CD4-positive, alpha-beta T cell treated with Interleukin-4 for 4 hours (primary cell): Measurements from ENCODE around the gene SCN4A.

ENCODE experiments used
- DNase-seq: peaks from one replicate; pipeline ENCODE4 v3.0.0-alpha.2; 2020

Gene SCN4A

DNA sequence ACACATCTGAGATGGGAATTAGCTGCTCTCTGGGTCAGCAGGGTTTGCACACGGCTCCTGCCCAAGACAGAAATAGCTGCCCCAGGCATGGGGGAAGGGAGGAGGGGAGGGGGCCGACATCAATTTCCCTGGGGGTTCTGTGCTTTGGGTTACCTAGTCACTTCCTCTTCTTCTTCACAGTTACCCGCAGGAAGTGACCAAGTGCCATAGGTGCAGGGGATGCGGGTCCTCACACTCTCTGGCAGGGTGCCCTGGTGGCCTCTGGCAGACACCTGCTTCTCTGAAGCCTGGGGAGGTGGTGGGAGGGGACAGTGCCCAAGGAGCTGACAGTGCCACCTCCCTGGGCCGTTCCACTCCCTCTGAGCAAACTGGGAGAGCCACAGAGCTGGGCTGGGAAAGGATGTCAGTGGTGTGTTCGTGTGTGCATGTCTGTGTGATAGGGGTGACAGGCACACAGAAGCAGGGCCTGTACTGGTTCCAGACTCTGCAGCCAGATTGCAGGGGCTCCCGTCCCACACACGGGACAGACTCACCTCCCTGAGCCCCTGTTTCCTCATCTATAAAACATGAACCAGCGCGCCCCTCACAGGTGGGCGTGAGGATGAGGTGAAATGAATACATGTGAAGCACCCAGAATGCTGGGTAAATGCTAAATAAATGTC is 18.2 kb downstream of the SCN4A start:
- DNase-seq: peak; percentile 31

DNA sequence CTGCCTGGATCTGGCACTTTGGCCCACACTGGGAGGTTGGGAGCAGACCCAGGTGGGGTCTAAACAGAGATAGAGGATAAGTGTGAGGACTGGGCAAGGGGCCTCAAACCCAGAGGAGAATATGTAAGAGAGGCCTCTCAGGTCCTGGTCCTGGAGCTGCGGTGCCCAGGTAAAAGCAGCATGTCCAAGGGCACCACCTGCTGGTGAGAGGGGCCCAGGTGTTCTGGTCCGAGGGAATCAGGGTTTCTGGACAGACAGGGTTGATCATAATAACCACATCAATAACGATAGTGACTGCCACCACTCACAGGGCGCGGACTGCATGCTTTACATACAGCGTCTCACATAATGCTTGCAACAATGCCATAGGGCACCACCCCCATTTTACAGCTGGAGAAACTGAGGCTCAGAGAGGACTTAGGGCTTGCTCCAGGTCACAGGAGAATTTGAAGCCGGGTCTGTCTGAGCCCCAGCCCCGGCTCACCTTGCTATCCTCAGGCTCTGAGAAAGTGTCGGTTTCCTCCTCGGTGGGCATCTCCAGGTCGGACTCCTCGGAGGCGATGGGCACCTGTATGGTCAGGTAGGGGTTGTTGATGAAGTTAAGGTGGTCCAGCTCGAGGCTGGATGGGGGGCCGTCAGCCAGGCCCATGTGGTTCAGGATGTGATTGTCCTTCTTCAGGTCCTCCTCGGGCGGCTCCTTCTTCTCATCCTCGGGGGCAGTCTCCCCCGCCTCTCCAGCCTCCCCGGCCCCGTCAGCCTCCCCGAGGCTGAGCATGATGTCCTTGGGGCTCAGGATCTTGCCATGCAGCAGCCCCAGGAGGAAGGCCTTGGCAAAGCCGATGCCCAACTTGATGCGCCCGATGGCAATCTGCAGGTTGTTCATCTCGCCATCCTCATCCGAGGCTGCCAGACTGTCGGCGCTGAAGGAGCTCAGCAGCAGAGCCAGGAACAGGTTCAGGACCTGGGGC is 21.5 kb downstream of the SCN4A start:
- DNase-seq: no peak

DNA sequence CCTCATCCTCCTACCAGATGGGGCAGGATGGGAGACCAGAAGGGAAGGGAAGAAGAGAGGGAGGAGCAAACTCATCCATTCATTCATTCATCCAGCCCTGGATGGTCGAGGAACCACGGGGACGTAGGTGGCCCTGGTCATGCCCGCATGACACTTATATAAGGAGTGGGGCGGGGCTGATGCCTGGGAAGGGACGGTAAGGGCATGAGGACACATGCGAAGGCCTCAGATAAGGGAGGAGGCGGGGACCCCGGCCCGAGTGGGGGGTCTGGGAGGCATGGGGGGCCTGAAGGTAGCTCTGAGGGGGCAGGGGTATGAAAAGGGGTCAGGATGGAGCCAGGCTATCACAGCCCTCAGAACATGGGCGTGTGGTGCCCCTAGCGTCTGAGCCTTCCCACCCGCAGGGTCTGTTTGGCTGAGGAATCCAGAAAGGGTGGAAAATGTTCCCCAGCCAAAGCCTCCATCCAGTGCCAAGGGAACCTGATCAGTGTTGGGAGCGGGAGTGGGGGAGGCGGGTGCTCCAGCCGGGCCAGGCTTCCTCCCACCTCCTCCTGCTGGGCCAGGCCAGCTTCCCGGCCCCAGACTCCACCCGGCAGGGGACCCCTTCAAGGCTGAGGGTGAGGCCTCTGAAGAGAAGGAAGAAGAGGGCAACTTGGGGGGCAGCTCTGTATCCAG is 23.0 kb downstream of the SCN4A start:
- no peak for DNase-seq

DNA sequence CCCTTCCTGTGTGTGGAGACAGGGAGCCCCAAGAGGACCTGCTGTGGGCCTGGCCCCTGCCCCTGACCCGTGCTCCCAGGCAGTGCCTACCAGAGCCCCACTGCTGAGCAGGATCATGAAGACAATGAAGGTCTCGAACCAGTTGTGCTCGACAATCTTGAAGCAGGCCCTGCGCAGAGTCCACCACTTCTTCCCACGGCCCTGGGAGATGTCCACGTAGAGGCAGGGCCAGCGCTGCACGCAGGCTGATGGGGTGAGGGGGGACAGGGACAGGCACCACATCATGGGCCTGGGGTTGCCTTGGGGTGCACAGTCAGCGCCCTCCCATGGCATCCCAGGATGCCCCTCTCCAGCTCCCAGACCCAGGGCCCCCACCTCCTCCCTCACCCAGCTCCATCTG is 24.2 kb downstream of the SCN4A start:
- no peak for DNase-seq

DNA sequence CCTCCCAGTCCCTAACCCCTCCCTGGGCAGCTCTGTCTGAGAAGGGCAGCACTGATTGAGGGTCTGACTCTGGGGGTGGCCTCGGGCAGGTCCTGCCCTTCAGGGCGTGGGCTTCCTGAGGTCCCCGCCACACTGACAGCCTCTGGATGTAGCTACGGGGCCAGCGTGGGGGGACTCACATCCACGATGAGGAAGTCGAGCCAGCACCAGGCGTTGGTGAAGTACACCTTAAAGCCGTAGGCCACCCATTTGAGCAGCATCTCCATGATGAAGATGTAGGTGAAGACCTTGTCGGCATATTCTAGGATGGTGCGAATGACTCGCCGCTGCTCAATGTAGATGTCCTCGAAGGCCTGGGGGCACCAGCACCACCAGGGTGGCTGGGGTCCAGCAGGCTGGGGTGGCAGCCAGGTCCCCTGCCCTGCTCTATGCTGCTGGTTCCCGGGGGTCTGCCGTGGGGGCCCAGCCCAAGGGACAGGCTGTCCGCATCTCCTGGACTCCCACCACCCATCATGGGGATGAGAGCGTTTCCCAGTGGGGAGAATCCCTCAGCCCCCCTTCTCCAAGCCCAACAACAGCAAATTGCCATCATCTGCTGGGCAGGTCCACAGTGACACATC is 24.9 kb downstream of the SCN4A start:
- DNase-seq: no peak

DNA sequence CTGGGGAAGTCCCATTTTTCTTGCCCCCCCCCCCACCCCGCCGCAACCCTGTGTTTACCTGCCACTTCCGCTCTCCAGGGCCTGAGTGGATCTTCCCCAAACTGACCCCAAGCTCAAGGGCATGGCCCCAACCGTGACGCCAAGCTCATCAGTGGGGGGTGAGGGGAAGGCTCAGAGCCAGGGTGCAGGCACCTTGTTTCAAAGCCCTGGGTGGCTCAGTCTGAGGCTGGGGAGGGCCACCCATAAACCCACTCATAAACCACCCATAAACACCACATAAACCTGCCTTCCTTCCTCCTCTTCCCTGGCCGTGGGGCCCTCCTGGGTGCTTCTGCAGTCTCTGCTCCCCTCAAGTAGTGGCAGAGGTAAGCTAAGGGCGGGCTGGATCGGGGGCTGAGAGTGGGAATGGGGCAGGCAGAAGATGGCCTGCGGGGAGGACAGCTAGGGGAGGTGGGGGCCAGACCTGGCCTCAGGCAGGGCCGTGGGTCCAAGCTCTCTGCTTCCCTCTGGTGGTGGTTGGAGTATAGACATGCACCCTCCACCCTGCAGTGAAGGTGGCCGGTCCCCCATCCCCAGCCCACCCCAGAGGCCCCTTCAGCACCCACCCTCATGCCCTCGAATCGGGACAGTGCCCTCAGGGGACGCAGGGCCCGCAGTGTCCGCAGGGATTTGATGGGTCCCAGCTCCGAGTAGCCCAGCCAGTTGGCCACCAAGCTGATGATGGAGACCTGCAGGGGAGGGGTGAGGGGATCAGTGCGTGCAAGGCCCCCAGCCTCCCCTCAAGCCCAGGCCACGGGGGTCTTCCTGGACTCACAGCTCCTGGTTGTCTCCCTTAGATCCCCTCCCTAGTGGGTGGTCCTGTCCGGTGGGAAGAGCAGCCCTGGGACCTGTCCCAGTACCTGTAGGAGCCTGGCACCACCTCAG is 26.0 kb downstream of the SCN4A start:
- peak; percentile 38 for DNase-seq

DNA sequence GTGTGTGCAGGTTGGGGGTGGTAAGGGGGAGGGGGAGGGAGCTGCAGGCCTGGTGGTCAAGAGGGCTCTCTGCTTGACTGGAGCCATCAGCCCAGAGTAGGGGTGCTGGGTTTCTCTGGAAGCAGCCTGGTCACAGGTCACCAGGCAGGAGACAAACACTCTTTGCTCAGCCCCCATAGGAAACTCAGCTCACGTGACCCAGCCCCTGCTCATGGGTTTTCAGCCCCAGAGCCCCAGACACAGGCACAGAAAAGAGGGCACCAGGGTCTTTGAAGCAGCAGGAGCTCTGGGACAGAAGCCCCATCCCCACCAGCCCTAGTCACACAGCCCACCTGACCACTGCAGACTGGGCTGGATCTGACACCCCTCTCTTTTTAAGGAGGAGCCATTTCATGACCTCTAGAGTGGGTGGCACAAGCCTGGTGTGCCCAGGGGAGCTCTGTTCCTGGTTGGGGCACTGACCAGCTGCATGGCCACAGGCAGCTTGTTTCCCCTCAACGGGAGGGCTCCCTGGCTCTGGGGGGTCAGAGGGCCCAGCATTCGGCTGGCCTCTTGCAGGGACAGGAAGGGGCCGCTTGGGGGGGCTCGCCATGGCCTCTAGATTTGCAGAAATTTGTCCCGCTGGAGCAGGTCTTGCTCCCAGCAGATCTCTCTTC is 26.8 kb downstream of the SCN4A start:
- DNase-seq: no peak

DNA sequence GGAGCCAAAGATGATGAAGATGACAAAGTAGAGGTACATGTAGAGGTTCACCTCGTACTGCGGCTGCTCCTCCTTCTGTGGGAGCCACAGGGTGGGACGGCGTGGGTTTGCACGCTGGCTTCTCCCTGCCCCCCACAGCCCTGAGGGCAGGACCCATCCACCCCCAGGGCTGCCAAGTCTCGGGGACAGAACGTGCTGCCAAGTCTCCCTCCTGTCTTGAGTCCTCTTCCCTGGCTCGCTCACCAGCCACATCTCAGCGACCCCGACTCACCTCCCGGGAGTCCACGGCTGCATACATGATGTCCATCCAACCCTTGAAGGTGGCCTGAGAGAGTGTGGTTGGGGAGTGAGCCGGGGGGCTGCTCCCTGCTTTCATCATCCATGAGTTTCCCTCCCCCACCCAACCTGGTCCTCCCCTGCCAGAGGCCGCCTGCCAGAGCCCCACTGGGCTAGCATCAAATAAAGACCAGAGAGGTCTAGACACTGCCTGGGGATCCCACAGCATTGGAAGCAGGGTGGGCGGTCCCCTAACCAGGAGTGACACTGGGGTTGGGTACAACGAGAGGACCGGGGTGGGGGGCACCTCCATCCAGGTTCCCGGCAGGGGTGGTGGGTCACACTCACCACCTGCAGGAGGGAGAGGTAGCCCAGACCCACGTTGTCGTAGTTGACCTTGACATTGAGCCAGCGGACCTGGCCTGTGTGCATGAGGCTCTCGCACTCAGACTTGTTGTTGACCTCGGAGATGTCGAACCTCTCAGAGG is 27.8 kb downstream of the SCN4A start:
- no peak for DNase-seq

DNA sequence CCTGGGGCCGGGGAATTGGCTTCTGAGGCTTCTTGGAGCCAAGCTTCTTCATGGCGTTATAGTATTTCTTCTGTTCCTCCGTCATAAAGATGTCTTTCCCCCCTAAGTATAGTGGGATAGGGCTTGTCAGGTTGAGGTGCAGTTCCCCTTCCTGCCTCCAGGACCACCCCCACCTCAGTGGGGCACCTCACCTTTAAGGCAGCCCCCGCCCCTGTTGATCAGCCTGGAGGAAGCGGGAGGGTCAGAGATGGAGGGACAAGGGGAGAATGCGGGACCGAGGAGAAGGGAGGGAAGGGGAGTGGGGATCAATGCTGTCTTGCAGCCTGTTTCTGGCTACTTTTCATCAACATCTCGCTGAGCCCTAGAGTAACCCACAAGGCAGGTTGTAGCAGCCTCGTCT is 29.0 kb downstream of the SCN4A start:
- no peak for DNase-seq

DNA sequence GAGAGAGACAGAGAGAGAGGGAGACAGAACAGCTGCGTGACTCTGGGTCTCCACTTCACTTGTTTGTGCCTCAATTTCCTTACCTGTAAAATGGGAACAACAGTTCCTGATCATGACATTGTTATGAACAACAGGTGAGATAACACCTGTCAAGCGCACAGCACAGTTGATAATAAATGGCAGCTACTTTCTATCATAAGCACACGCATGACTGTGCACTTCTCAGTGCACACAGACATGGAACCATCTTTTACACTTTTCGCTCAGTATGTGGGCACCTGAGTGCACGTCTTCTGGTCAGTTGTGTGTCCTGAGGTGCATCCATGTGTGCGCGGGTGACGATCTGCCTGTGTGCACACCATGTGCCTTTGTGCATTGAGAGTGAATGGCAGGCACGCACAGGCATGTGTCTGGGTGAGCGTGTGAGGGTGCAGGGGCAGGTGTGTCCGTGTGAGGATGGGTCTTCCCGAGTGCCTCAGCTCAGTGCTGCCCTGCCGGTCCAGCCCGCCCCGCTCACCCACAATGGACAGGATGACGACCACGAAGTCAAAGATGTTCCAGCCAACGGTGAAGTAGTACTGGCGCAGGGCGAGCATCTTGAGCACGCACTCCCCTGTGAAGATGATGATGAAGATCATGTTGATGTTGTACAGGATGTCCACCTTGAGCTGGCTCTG is 30.3 kb downstream of the SCN4A start:
- DNase-seq: no peak

DNA sequence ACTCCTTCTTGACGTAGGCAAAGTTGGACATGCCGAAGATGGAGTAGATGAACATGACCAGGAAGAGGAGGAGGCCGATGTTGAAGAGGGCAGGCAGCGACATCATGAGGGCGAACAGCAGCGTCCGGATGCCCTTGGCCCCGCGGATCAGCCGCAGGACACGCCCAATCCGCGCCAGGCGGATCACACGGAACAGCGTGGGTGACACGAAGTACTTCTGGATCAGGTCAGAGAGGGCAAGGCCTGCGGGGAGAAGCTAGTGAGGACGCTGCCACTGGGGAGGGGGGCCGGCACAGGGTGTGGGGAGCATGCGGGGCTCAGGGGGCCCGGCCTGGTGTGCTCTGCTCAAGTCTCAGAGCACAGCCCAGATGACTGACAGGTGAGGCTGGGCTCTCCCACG is 31.0 kb downstream of the SCN4A start:
- no peak for DNase-seq

DNA sequence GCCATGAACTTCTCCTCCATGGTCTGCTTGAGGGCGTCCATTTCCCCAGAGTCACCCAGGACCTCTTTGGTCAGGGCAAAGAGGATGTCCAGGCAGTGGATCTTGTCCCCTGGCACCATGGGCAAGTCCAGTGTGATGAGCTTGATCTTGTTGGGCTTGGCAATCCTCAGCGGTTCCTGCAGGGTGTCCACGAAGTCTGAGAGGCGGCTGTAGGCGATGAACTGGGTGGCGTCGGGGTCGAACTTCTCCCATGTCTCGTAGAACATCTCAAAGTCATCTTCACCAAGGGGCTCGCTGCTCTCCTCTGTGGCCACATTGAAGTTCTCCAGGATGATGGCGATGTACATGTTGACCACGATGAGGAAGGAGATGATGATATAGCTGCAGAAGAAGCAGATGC is 31.6 kb downstream of the SCN4A start:
- no peak for DNase-seq

DNA sequence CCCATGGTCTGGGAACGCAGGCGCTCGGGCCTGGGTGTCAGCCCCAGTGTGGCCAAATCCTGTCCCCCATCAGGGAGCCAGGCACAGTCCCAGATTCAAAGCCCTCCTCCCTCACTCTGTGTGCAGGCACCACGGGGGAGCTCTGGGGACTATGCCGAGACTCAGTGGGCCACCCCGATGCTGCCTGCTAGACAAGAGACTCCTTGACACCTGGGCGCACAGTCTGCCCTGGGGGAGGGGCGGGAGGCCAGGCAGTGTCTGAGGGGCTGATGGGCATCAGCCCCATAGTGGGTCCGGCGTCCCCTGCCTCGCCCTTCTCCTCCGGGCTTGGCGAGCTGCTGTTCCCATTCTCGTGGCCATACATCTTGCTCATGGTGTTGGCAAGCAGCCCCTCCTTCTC is 32.1 kb downstream of the SCN4A start:
- no peak for DNase-seq

DNA sequence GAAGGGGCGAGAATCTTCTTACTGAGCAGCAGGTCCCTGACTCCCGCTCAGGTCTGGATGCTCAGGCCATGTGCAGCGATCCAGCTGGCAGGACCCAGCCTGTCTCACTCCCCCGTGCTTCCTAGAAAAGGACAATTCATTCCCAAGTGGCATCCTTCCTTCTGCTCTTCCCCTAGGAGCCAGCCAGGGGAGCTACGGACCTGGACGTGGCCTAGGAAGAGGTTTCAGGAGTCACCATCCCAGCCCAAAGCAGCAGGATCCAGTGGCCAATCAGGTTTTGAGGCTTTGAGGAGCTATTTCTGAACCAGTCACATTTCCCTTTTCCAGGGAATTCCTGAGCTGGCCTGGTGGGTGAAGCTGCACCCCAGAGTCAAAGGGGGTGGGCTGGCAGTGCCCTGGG is 32.8 kb downstream of the SCN4A start:
- no peak for DNase-seq

DNA sequence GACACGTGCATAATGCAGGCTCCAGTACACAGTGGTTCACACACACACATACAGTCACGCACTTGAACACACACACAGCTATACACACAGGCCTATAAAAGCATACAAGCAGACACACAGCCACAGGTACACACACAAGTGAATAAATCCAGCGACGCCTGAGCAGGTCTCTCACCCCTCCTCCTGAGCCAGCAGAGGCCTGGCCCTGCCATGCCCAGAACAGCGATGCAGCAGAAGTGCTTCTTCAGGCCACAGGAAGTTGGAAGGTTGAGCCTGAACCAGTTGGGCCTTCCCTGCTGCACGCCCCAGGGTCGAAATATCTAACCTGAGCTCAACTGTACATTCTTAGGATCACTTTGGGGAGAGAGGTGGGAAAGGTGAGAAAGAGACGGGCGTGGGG is 33.3 kb downstream of the SCN4A start:
- DNase-seq: no peak

DNA sequence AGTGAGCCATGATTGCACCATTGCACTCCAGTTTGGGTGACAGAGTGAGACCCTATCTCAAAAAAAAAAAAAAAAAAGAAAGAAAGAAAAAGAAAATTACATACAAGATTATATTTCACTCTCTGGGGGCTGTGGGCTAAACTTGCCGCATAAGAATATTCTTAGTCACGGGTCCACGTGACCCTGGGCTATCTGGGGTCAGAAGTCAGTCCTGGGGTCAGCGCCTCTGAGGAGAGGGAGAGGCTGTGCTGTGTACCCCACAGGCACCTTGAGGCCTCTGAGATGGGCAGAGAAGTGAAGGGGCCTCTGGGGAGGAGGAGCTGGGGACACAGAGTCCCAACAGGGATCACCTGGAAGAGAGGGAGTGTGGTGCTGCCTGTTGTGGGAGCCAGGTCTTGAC is 34.8 kb downstream of the SCN4A start:
- no peak for DNase-seq

DNA sequence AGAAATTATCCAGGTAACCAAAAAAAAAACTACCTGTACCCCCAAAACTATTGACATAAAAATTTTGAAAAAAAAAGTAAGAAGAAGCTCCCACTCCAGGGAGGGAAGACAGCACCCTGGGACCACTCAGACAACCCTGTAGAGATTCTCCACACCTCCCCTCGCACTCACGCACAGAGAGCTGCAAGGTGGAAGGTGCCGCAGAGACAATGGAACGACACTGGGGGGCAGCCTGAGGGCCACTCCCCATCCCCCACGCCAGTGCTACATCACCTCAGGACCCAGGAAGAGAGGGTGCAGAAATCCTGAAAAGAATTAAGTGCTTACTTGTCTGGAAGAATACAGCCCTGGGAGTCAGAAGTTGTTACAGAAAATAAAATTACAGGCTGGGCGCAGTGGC is 35.4 kb downstream of the SCN4A start:
- no peak for DNase-seq

DNA sequence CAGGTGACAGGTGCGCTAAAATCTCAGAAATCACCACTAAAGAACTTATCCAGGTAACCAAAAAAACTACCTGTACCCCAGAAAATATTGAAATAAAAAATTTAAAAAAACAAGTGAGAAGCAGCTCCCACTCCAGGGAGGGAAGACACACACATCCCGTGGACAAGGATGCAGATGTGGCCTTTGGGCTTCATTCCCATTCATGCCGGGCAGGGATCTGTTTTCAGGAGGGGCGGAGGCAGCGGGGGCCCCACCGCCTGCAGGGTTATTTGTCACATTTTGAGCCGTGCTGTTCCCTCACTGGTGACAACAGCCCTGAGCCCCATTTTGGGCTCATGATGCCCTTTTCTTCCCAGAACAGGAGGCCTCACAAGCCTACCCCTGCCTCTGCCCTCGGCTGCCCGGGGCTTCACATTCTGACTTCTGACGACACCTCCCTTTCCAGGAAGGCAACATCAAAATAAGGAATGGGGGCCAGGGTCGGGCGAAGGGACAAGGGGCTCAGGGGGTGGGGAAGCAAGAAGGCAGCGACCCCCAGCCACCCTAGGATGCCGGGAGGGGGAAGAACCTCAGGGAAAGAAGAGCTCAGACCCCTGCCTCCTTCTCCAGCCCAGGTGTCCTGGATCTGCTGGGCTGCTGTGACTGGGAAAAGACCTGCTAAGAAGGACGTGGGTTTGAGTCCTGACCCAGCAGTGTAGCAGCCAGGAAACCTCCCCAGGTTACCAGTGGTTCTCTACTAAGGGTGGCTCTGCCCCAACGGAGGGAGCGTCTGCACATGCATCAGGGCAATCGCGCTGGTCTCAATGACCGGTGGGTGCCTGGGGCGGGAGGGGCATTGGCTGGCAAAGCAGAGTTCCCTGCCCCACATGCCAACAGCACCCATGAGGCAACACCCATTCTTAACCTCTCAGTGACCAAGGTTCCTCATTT is 38.3 kb downstream of the SCN4A start:
- no peak for DNase-seq

DNA sequence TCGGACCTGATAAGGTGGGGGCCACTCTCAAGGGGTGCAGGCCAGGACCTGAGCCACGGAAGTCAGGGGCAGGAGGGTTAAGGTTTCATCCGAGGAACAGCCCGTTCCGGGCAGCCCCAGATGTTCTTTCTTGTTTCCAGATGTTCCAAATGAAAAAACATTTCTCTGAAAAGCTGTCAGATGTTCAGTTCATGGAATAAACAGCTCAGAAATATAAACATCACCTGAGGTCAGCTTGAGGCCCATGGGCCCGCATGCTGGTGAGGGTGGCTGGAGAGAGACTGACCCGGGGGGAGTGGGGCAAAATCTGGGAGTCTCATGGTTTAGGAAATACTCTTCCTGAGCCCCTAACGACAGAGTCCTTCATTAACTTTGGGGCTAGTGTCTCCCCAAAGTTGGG is 39.1 kb downstream of the SCN4A start:
- no peak for DNase-seq
